GM12875 (cell line): Measurements from ENCODE around the gene IPO9.

Experiments used
- H3K4me3 ChIP-seq: one replicate; pipeline ENCODE4 v1.5.1; 2011; ENCODE audit warnings: low read depth, low read length, control low read depth
- TF ChIP-seq, protein P1 (sequence below): IDR thresholded peaks from 2 replicates; pipeline ENCODE4 v1.5.1; 2011; ENCODE audit warnings: low read depth, mild to moderate bottlenecking, control low read depth, inconsistent platforms, low read length, moderate library complexity, borderline replicate concordance; ENCODE audit not compliant: insufficient read depth

IPO9 gene

GRCh38 chr1:201905234-201905890 is 76.4 kb downstream of the IPO9 start:
- TF ChIP-seq, protein P1, sequence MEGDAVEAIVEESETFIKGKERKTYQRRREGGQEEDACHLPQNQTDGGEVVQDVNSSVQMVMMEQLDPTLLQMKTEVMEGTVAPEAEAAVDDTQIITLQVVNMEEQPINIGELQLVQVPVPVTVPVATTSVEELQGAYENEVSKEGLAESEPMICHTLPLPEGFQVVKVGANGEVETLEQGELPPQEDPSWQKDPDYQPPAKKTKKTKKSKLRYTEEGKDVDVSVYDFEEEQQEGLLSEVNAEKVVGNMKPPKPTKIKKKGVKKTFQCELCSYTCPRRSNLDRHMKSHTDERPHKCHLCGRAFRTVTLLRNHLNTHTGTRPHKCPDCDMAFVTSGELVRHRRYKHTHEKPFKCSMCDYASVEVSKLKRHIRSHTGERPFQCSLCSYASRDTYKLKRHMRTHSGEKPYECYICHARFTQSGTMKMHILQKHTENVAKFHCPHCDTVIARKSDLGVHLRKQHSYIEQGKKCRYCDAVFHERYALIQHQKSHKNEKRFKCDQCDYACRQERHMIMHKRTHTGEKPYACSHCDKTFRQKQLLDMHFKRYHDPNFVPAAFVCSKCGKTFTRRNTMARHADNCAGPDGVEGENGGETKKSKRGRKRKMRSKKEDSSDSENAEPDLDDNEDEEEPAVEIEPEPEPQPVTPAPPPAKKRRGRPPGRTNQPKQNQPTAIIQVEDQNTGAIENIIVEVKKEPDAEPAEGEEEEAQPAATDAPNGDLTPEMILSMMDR = no peak

DNA sequence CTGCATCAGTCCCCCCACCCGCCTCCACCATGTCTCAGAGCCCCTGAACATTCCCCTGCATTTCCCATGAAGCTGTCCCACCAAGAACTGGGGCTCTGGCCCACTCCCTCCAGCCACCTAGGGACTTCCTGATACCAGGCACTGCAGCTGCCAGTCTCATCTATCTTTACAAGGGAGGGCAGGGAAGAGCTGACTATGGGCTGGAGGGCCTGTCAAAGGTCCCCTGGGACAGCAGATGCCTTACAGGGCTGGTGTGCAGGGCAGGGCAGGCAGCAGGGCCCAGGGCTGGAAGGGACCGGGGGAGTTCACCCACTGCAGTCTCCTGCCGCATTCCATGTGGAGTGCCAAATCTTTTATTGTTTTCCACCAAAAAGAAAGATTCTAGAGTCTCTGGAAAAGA is 77.4 kb downstream of the IPO9 start:
- no peak overlapping the region for H3K4me3 ChIP-seq
- TF ChIP-seq, protein P1 = no peak

More at GRCh38 chr1:201905234-201905890, 76.4 kb downstream of the IPO9 start:
- H3K4me3 ChIP-seq = no peak overlapping the region

DNA sequence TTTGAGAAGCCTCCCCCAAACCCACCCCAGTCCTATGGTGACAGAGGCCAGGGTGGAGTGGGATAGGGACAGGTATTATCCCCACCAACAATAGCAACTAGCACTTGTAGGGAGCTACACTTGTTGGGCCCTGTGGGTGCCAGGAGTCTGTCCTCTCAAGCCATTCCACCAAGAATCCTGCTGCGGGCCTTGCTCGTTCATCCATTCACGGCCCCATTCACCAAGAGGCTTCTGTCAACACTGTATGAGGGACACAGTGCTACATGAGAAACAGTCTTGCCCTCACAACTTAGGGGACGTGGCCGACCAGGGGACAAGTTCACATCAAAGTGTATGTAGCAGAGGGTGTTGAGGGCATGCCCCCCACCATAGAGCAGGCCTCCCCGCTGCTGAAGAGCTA is 78.7 kb downstream of the IPO9 start:
- TF ChIP-seq, protein P1 = no peak
- no peak overlapping the region for H3K4me3 ChIP-seq

- H3K4me3 ChIP-seq = no peak overlapping the region
- TF ChIP-seq, protein P1 = no peak
These were observed 83.0 kb downstream of the IPO9 start for GRCh38 chr1:201911826-201912571.

- no peak overlapping the region for H3K4me3 ChIP-seq
- TF ChIP-seq, protein P1 = no peak
These were observed 83.9 kb downstream of the IPO9 start for GRCh38 chr1:201912832-201913231.

DNA sequence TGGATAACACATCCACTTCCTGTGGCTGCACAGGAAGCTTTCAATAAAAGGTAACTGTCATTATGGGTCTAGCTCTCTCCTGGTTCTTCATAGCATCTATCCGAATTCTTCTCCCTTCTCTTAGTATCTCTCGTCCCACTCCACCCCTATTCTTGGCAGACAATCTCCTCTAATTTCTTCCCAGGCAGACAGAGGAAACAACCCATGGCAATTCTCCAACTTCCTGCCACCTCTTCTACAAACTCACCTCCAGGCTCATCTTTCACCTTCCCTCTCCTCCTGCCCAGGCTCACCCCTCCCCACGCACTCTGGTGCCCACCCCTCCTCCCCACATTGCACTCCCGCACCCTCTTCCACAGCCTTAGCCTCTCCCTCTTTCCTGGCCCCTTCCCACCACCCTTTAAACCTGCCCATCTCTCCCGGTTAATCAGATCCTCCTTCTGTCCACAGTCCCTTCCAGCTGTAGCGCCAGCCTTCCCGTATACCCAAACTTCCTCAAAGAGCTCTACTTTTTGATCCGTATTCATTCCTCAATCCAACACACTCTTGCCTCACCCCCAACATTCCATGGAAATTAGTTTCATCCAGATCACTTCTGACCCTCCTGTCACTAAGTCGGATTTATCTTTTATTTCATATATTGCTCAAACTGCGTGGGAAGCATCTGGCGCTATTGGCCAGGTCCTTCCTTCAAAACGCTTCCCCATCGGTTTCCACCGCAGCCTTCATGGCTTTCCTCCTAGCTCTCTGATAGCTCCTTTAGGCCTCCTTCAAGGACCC is 85.7 kb downstream of the IPO9 start:
- TF ChIP-seq, protein P1 = no peak
- no peak overlapping the region for H3K4me3 ChIP-seq
